ENCODE measurements around the gene PCDH9. TPM values are rescaled to one million over a fixed set of nuclear protein-coding genes. Genes with fewer than 3 reads are reported as not detected.
A peak's percentile ranks its signal among the peaks of the same experiment; 100 is the strongest.

The PCDH9 gene
- total RNA-seq, 1 experiment from 2014 or later: 5.8 TPM

GRCh38 chr13:66693656-66694055 lies 536.5 kb downstream of the PCDH9 start:
- CTCF ChIA-PET: no interaction called here

GRCh38 chr13:66691149-66691548 lies 539.0 kb downstream of the PCDH9 start:
- no peak for DNase-seq (ENCODE audit: low spot score)
- H3K36me3 ChIP-seq (ENCODE audit: insufficient read depth, low read length, poor library complexity, severe bottlenecking): no peaks in the 10 kb centered on the region
- intact Hi-C loops (cut with micrococcal nuclease; ENCODE audit: unreplicated experiment): no loop called here
- H3K9me3 ChIP-seq (ENCODE audit: low read depth, low read length, poor library complexity, severe bottlenecking): no peaks in the 10 kb centered on the region
- no peak for TF ChIP-seq CTCF (conservative IDR thresholded peaks at IDR 0.05; ENCODE audit: low read depth, low read length)
- no peak for TF ChIP-seq EZH2 (IDR thresholded peaks at IDR 0.05; ENCODE audit: borderline replicate concordance, low read depth, low read length, poor library complexity, severe bottlenecking)
- no TSS peak for BruUV-seq (replicated peaks)
- ChIA-PET CTCF (no interaction called here), POLR2A (ENCODE audit: low non-redundant PET) (no interaction called here)
- no peaks in the 10 kb centered on the region for H3K4me1 ChIP-seq (ENCODE audit: insufficient read depth, low read length, poor library complexity, severe bottlenecking)
- no peaks in the 10 kb centered on the region for H3K27me3 ChIP-seq (replicated peaks; ENCODE audit: insufficient read depth, low read depth, low read length, poor library complexity)
- H3K27ac ChIP-seq (ENCODE audit: low read depth, low read length, poor library complexity, severe bottlenecking): no peak overlapping the region
- no peak overlapping the region for H3K4me3 ChIP-seq (ENCODE audit: low read depth, low read length, poor library complexity, severe bottlenecking)

More at GRCh38 chr13:66693656-66694055, 536.5 kb downstream of the PCDH9 start:
- BruUV-seq (replicated peaks): no TSS peak
- Histone ChIP-seq H3K4me1 (ENCODE audit: insufficient read depth, low read length, poor library complexity, severe bottlenecking) (no peaks in the 10 kb centered on the region), H3K4me3 (ENCODE audit: low read depth, low read length, poor library complexity, severe bottlenecking) (no peak overlapping the region), H3K27ac (ENCODE audit: low read depth, low read length, poor library complexity, severe bottlenecking) (no peak overlapping the region), H3K9me3 (ENCODE audit: low read depth, low read length, poor library complexity, severe bottlenecking) (no peaks in the 10 kb centered on the region), H3K27me3 (replicated peaks; ENCODE audit: insufficient read depth, low read depth, low read length, poor library complexity) (no peaks in the 10 kb centered on the region), H3K36me3 (ENCODE audit: insufficient read depth, low read length, poor library complexity, severe bottlenecking) (no peaks in the 10 kb centered on the region)
- POLR2A ChIA-PET (ENCODE audit: low non-redundant PET): no interaction called here
- no peak for DNase-seq (ENCODE audit: low spot score)
- intact Hi-C loops (cut with micrococcal nuclease; ENCODE audit: unreplicated experiment): no loop called here
- TF ChIP-seq EZH2 (IDR thresholded peaks at IDR 0.05; ENCODE audit: borderline replicate concordance, low read depth, low read length, poor library complexity, severe bottlenecking) (no peak), CTCF (conservative IDR thresholded peaks at IDR 0.05; ENCODE audit: low read depth, low read length) (no peak)

- H3K4me1 ChIP-seq (ENCODE audit: insufficient read depth, low read length, poor library complexity, severe bottlenecking): no peaks in the 10 kb centered on the region
- peak; percentile 34; the same call in 1 of the 2 replicates for TF ChIP-seq CTCF (conservative IDR thresholded peaks at IDR 0.05; ENCODE audit: low read depth, low read length)
- no peak for TF ChIP-seq EZH2 (IDR thresholded peaks at IDR 0.05; ENCODE audit: borderline replicate concordance, low read depth, low read length, poor library complexity, severe bottlenecking)
- DNase-seq (ENCODE audit: low spot score): peak; percentile 7
- H3K9me3 ChIP-seq (ENCODE audit: low read depth, low read length, poor library complexity, severe bottlenecking): peaks cover 10% of the 10 kb centered on the region
- no peaks in the 10 kb centered on the region for H3K36me3 ChIP-seq (ENCODE audit: insufficient read depth, low read length, poor library complexity, severe bottlenecking)
- H3K4me3 ChIP-seq (ENCODE audit: low read depth, low read length, poor library complexity, severe bottlenecking): no peak overlapping the region
- CTCF ChIA-PET: no interaction called here
- BruUV-seq (replicated peaks): no TSS peak
- no peaks in the 10 kb centered on the region for H3K27me3 ChIP-seq (replicated peaks; ENCODE audit: insufficient read depth, low read depth, low read length, poor library complexity)
- intact Hi-C loops (cut with micrococcal nuclease; ENCODE audit: unreplicated experiment): loop anchor here (5.0 to 10.0 kb wide), 3 partner anchors 67 to 1035 kb away; no protein-coding TSS in a partner anchor
- POLR2A ChIA-PET (ENCODE audit: low non-redundant PET): no interaction called here
- H3K27ac ChIP-seq (ENCODE audit: low read depth, low read length, poor library complexity, severe bottlenecking): no peak overlapping the region
These were observed 540.5 kb downstream of the PCDH9 start for GRCh38 chr13:66689628-66690027.

Measured in A673 (cell line).